HG03469 (cell line): ENCODE results near the gene WASHC4.
A peak's percentile ranks its signal among the peaks of the same experiment; 100 is the strongest.
"Not testable (repeated sequence)": the region's sequence is repeated elsewhere in the genome, so short reads cannot be mapped to it uniquely, and the experiment has no call there.

Experiments
- ATAC-seq: cut with Tn5 transposase; IDR thresholded peaks from one replicate; pipeline ENCODE4 v1.9.1; 2021; ENCODE audit warnings: mild to moderate bottlenecking, moderate library complexity, moderate number of reproducible peaks; ENCODE audit not compliant: unreplicated experiment

The WASHC4 gene

DNA sequence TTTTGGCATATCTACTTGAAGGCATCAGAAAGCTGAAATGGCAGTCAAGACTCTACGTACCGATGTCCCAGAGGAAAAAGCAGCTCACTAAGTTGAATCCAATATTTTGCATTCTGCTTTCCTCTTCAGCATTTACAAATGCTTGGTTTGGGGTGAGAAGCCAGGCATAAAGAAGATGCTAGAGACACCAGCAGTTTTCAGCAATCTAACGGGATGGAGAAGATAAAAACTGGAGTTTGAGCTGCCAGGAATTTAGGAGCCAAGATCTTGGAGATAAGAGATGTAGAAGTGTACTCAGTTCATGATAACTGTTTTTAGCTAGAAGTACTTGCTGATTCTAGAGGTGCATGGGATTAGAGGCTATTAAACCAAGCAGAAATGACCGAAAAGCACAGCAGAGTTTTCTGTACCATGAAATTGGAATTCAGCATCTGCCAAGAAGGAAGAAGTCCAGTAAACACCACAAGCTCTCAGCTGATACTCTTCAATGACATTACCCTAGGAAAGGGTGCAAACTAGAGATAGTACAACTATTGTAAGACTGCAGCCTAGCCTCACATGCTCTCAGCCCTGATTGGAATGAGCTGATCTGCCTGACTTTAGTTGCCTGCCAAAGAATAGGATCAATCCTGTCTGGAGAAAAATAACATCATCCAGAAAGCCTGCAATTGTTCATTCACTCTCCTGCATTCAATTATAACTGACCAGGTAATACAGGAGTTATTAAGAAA, 15.9 kb upstream of the WASHC4 start:
- ATAC-seq: no peak

DNA sequence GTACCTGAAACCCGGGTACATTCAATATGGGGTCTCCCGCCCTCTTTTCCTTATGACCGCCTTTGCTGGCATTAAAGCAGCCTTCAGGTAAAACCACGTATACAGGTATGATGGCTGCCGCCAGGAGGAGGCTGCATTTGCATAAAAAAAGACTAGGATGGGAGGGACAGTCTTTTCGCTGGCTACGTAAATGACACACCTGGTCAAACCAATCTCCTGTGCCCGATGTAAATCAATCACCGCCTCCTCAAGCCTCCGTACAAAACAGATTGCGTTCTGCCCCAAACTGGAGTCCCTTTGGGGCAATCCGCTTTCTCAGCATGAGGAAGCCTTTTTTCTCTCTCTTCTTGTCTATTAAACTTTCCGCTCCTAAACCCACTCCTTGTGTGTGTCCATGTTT, 15.2 kb upstream of the WASHC4 start:
- ATAC-seq: no peak

DNA sequence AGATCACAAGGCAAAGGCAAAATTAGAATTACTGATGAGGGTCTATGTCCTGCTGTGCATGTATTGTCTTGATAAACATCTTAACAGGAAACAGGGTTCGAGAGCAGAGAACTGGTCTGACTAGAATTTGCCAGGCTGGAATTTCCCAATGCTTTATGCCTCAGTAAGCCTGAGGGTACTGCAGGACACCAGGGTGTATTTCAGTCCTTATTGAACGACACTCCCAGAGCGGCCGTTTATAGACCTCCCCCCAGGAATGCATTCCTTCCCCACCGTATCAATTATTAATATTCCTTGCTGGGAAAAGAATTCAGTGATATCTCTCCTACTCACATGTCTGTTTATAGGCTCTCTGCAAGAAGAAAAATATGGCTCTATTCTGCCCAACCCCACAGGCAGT, 12.2 kb upstream of the WASHC4 start:
- not testable (repeated sequence) for ATAC-seq

DNA sequence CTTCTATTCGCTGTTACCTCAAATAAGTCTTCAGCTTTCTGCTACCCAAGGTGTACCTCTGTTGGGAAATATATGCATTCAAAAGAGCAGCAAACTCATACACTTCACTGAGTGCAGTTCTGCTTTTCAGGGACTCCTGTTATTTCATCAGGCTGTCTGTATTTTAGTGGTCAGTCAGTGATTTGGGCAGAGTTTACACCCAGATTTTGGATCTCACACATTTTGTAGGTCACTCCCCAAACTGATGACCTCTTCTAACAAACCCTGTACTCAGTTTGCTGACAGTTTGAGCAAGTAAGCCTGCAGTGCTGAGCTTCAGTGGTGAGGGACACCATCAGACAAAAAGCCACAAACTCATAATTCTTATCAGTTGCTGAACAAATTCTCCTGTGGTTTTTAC, 8.2 kb upstream of the WASHC4 start:
- no peak for ATAC-seq

DNA sequence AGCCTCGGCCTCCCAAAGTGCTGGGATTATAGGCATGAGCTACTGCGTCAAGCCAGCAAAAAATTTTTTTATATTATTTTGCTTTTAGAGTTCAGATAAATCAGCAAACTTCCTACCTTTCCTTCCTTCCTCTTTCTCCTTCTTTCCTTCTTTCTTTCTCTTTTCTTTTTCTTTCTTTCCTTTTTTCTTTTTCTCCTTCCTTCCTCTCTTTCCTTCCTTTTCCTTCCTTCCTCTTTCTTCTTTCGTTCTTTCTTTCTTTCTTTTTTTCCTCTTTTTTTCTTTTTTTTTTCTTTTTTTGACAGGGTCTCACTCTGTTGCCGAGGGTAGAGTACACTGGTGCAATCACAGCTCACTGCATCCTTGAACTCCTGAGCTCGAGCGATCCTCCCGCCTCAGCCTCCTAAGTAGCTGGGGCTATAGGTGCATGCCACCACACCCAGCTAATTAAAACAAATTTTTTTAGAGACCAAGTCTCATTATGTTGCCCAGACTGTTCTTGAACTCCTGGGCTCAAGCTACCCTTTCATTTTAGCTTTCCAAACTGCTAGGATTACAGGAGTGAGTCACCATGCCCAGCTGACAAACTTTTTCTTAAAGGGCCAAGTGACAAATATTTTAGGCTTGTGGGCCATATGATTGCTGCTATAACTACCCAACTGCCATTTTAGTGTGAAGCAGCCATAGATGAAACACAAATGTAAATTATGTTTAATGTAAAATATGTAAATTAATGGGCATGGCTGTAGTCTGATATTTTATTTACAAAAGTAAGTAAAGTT, 7.1 kb upstream of the WASHC4 start:
- ATAC-seq: no peak

DNA sequence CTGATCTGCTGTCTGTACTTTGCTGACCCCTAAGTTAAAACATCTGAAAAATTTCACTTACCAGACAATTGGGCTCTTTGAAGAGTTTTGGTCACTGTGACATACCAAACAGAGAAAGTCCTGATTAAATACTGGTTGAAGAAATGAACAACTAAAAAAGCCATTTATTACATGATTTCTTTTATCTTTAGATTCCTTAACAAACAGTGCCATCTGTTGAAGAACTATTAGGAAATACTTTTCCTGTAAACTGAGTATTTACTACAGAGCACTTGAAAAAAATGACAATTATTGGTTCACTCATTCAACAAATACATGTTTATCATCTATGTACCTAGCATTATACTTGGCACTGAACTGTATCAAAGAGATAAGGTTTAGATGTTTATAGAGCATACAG, 6.5 kb upstream of the WASHC4 start:
- no peak for ATAC-seq

DNA sequence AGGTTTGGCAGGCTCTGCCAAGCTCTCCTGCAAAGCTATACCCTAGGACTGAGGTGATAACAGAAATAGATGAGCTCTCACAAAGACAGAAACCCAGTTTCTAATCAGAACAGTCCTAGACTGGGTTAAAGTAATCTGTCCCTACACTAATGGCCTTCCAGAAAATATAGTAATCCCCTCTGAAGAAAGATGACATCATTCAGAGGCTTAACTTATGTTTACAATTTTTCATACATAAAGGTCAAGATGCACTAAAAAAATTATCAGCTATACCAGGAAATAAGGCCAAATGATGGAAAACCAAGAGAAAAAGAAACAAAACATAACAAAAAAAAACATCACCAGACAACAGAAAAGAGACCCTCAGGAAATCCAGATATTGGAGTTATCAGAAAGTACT, 4.9 kb upstream of the WASHC4 start:
- ATAC-seq: no peak

DNA sequence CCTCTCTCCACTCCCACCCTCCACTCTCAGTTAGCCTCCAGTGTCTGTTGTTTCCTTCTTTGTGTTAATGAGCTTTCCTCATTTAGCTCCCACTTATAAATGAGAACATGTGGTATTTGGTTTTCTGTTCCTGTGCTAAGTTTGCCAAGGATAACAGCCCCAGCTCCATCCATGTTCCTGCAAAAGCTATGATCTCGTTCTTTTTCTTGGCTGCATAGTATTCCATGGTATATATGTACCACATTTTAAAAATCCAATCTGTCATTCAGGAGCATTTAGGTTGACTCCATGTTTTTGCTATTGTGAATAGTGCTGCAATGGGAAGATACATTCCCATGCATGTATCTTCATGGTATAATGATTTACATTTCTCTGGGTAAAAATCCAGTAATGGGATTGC, 2.8 kb upstream of the WASHC4 start:
- ATAC-seq: no peak

DNA sequence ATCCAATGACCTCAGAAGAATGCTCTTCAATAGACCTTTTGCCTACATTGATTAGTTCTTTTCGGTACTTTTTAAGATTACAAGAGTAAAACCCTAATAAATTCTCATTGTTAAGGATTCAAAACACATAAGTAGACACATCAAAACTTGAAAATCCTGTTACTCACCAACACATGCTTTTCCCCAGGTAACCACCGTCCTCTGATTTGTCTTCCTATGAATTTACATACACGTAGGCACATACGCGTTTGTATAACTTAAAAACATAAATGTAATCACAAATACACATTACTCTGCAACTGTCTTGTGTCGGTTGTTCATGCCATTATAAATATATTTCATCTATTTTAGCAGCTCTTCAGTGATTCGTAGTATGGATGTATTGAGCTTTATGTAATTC, 910 bp upstream of the WASHC4 start:
- no peak for ATAC-seq

DNA sequence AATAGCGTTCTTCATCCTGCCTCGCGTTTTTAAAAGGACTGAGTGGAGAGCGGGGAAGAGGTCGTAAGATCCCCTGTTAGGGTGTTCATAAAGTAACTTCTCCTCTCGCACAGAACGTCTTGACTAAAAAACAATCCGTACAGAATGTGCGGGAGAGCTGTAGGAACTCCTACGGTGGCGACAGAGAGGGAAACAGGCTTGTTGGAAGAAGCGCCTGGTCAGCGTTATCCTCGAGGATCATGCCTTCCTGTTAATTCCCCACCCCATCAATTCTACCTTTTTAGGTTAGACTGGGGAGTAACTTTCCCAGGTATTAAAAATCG, 399 bp upstream of the WASHC4 start:
- peak; percentile 2 for ATAC-seq

DNA sequence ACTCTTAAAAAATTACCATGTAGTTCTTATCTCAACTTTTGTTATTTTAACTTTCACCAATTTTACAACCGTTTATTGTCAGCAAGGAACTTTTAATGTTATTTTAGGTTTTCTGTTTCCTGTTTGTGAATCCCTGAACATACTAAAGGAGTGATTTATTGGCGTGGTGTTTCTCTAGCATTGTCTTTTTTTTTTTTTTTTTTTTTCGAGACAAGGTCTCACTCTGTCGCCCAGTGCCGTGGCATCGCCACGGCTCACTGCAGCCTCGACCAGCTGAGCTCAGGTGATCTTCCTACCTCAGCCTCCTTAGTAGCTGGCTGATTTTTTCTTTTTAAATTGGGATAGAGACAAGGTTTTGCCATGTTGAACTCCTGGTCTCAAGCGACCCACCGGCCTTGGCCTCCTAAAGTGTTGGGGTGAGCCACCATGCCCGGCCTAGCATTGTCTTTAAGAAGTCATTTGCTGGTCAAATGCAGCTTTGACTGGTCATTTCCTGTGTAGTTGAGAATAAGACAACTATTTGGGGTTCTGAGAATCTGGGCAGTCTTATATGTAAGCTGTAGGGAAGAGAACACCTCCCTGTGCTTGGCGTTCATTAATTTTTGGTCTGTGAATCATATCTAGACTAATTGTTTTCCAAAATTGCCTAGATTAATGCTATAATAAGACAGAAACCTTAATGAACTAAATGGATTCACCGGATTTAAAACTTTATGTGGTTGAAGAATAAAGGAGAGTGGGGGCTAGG, 2.1 kb downstream of the WASHC4 start:
- peak; percentile 27 for ATAC-seq

DNA sequence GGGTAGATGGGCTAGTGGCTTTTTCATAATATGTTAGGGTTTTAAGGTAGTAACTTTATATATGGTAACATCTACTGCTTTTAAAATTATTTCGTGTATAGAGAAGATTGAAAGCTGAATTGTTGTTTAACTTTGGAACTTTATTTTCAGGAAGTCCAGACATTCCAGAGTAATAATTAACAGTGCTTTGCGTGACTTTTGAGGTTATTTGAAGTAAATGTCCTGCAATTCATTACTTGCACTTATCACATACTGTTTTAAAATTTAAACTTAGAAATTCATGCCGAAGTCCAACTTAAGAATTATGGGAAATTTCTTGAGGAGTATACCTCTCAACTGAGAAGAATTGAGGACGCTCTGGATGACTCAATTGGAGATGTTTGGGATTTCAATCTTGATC, 3.3 kb downstream of the WASHC4 start:
- no peak for ATAC-seq

DNA sequence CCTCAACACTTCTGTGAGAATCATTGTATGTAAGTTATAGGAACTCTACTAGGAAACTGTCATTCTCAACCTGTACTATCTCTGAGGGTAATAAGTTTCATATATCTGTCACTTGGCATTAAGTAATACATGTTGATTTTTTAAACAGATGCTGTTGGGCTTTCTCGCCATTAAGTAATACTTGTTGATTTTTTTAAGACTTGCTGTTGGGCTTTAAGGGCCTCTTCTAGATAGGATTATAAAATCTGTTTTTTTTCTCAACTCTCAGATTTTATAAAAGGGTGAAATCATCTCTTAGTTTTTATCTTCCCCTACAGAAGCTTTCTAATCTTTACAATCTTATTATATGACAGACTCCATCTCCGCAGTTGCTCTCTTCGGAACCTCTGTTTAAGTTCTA, 5.6 kb downstream of the WASHC4 start:
- ATAC-seq: no peak

DNA sequence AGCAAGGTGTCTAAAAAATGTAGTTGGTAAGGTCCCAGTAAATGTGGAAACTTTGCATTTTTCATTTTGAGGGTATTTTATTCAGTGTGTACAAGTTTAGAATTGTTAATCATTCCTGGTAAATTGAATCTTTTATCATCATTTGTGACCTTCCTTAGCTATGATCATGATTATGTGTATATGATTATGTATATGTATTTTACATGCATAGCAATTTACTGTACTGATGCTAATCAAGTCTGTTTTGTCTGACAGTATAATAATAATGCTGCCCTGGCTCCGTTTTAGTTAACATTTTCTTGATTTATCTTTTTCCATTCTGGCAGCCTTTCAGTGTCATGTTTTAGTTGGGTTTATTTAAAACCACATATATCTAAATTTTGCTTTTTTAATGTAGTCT, 9.4 kb downstream of the WASHC4 start:
- no peak for ATAC-seq

DNA sequence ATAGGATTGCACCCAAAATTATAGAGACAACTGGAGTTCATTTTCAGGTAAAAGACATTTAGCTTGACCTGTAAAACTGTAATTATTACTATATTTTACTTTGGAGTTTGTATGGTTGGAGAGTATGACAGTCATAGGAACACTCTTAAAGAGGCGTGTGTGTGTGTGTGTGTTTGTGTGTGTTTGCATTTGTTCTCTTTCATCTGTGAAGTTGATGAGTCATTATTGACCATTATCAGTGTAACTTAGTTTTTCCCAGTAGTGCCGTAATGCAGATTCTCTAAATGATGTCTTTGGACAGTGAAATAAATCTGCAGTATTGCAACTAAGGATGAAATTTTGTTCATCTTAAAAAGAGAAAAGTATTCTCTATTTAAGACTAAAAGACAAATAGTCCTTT, 13.0 kb downstream of the WASHC4 start:
- no peak for ATAC-seq

DNA sequence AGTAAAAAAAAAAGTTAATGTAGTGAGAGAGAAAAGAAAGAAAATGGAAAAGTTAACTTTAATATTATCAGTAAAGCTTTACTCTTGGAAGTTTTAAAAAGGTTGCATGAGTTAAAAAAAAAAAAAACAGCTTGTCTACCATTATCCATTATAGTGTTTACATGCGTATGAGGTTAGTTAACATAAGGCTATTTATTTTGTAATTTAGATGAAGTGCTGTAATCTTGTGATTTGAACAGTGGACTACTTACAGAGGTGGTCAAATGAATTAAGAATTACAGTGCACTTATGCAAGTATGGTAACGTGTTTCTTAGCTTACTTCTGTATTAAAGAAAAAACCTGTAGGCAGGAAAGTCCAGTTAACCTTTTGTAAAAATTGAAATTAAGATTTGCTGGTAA, 30.7 kb downstream of the WASHC4 start:
- no peak for ATAC-seq

DNA sequence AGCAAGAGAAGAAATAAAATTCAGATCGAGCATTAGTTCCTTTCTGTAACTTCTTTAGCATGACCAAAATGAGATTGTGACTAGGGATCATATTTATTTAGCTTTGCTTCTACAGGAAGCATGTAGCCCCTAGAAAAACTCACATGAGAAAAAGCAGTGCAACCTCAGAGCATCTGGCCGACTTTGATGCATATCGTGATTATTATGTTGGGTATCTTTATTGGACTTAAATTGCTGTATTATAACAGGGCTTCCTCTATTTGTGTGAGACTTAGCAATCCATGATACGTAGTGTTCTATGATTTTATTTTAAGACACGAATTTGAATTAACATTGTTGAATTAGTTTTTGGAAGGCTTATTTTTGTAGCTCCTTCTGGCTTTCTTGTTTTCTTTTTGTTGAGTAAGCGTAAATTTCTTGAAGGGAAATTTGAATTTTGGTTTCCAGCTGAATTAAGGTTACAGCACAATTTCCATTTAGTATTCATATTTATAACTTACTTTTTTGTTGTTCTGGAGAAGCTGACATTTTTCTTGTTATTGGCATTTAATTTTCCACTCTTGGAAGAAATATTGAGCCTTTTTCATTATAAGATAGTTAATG, 33.9 kb downstream of the WASHC4 start:
- no peak for ATAC-seq

DNA sequence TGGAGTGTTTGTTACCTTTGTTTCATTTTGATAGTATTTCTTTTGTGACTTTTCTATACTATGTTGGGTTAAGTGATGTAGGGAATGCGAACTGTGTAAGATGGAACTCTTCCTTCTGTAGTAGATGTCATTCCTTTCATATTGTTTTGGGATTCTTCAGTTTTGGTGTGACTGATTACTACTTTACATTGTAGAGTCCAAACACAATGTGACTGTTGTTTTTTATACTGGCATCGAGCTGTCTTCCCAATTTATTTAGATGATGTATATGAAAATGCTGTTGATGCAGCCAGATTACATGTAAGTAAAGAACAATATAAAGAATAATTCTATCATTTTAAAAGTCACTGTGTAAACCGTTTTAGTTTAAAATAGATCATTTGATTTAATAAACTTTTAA, 34.7 kb downstream of the WASHC4 start:
- ATAC-seq: no peak

DNA sequence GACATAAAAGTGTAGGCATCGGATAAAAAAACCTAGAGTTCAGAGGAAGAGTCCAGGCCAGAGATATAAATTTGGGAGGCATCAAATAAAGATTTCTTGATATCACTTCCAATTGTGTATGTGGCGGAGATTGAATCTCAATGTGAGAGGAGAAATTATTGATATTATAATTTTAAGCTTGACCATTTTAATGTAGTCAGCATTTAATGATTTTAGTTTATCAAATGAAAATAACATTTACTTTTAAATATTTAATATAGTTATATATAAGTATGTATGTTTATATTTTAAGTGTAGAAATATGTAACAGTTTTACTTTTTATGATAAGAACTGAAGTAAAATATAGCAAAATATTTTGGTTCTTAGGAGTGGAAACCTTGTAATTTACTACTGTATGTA, 48.7 kb downstream of the WASHC4 start:
- no peak for ATAC-seq

DNA sequence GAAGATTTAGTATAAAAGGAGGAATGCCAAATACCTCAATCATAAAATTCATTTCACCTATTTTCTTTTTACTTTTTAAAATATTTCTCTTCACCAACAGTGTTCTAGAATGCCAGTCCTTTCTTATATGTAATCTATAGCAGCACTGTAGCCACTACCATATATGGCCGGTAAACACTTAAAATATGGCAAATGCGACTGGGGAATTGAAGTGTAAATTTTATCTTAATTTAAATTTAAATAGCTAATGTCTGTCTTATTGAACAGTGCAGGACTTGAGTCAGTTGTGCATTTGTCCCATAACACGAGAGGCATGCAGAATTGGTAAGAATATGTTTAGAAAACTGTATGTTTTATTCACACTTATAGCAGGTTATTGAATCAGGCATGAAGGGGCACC, 50.1 kb downstream of the WASHC4 start:
- no peak for ATAC-seq

DNA sequence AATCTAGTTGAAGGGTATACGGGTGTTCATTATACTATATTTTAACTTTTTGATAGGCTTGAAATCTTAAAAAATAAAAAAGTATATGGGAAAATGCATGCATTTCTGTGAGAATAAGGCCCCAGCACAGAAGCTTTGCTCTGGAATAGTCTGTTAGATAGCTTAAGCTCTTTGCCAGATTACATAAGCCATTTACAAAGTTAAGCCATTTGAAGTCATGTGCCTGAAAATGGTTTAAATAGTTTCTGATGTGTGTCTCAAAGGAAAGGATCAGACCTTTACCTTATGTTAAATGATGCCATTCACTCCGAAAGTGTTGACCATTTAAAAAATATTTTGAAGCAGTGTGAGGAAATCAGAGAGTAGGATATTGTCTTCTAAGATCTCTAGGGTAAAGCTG, 51.3 kb downstream of the WASHC4 start:
- ATAC-seq: no peak

DNA sequence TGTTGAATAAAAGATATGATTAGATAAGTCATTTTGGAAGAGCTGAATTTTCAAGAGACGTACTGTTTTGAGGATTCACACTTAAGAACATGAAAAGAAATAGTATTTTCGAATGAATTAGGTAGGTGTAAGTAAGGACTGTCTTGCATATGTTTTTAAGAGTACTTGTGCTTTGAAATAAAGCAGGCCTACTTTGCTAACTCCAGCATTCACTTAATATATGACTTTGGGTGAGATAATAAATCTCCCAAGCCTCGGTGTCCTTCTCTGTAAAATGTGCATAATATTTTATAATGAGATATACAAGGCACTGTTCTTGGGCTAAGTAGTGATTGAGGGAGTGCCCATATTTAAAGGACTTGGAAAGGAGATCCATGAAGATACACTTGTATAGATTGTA, 54.6 kb downstream of the WASHC4 start:
- no peak for ATAC-seq
